HCT116 (cell line): ENCODE data around the gene GRIA1. TPM values are rescaled to one million over a fixed set of nuclear protein-coding genes. Genes with fewer than 3 reads are reported as not detected.

ENCODE experiments used
- ATAC-seq: fragments of 200-7000 bp; cut with Tn5 transposase; 2 replicates; pipeline ENCODE4 v1.9.1; 2020; ENCODE audit warnings: mild to moderate bottlenecking, moderate library complexity
- BruUV-seq: library from RNA; stranded (reverse); fragments of 400-500 nt; replicated peaks from 2 replicates; lab custom pipeline; 2021; lab: Mats Ljungman, UMichigan
- CTCF ChIA-PET: fragments of 300-600 bp; sonication (Branson Sonifier 250); formaldehyde crosslinking; loops from one replicate; lab custom pipeline; 2021; ENCODE audit warnings: antibody characterized with exemption; lab: Charles Lee
- POLR2A ChIA-PET: fragments of 300-600, 350-600 bp; sonication (Branson Sonifier 250); formaldehyde crosslinking; loops from one replicate; lab custom pipeline; 2021; ENCODE audit warnings: antibody characterized with exemption; lab: Charles Lee
- RAD21 ChIA-PET, 2 experiments: fragments of 300-600 bp; sonication (Branson Sonifier 250); formaldehyde crosslinking; loops; one replicate each; lab custom pipeline; 2023; ENCODE audit warnings: low total read pairs in 2 of 2; ENCODE audit not compliant: uncharacterized antibody in 2 of 2, unreplicated experiment in 2 of 2, low non-redundant PET in 1 of 2; lab: Charles Lee
- DNase-seq: peaks from one replicate; pipeline ENCODE4 v3.0.0-alpha.2; 2010; ENCODE audit warnings: low read depth, low spot score
- H2AFZ ChIP-seq: fragments of 200-600 bp; shearing (Covaris generic), sonication (generic); 2 replicates; pipeline ENCODE4 v1.6.1; 2017; ENCODE audit warnings: low read depth, mixed run types, mixed read lengths, antibody characterized with exemption, low read length; ENCODE audit not compliant: poor library complexity, severe bottlenecking
- H3K27ac ChIP-seq: 2 replicates; pipeline ENCODE4 v1.5.1; 2012; ENCODE audit warnings: low read depth, low read length
- H3K27me3 ChIP-seq: fragments of 200-600 bp; sonication (generic); 2 replicates; pipeline ENCODE4 v1.6.1; 2016; ENCODE audit warnings: mixed run types, low read length, mixed read lengths; ENCODE audit not compliant: insufficient read depth
- H3K36me3 ChIP-seq, 2 experiments: fragments of 200-500 bp in 1 of 2; fragments of 200-600 bp in 1 of 2; sonication (Bioruptor generic) in 1 of 2; sonication (generic) in 1 of 2; 2 replicates each; pipeline versions ENCODE4 v1.5.1 to v1.6.1; 2014 to 2016; ENCODE audit warnings: low read length in 2 of 2, inconsistent platforms in 1 of 2, mixed read lengths in 1 of 2, mixed run types in 1 of 2; ENCODE audit not compliant: insufficient read depth in 2 of 2, control insufficient read depth in 1 of 2
- H3K4me1 ChIP-seq, 2 experiments: fragments of 200-600 bp in 1 of 2; sonication (generic) in 1 of 2; 2 replicates each; pipeline versions ENCODE4 v1.5.1 to v1.6.1; 2012 to 2017; ENCODE audit warnings: low read length in 2 of 2, inconsistent platforms in 1 of 2, mild to moderate bottlenecking in 1 of 2, mixed read lengths in 1 of 2, mixed run types in 1 of 2, moderate library complexity in 1 of 2; ENCODE audit not compliant: insufficient read depth in 2 of 2, control insufficient read depth in 1 of 2
- H3K4me2 ChIP-seq: fragments of 200-600 bp; sonication (generic); 2 replicates; pipeline ENCODE4 v1.6.1; 2017; ENCODE audit warnings: mixed run types, low read length, mixed read lengths
- H3K4me3 ChIP-seq, 2 experiments: fragments of 200-600 bp in 1 of 2; sonication (generic) in 1 of 2; replicated peaks in 1 of 2; 2 replicates each; pipeline ENCODE4 v1.5.1; 2011 to 2016; ENCODE audit warnings: low read length in 2 of 2, control low read depth in 1 of 2, low read depth in 1 of 2, mild to moderate bottlenecking in 1 of 2, mixed read lengths in 1 of 2, mixed run types in 1 of 2
- H3K79me2 ChIP-seq: fragments of 200-600 bp; sonication (generic); 2 replicates; pipeline ENCODE4 v1.6.1; 2017; ENCODE audit warnings: mild to moderate bottlenecking, mixed run types, low read length, moderate library complexity, mixed read lengths; ENCODE audit not compliant: insufficient read depth
- H3K9ac ChIP-seq: fragments of 200-600 bp; sonication (generic); 2 replicates; pipeline ENCODE4 v1.6.1; 2016; ENCODE audit warnings: low read length, mixed read lengths
- H3K9me2 ChIP-seq: fragments of 200-600 bp; sonication (generic), shearing (Covaris generic); 2 replicates; pipeline ENCODE4 v1.6.1; 2017; ENCODE audit warnings: mixed run types, mild to moderate bottlenecking, moderate library complexity; ENCODE audit not compliant: insufficient read depth
- H3K9me3 ChIP-seq, 2 experiments: fragments of 200-500 bp in 1 of 2; fragments of 200-600 bp in 1 of 2; sonication (Bioruptor generic) in 1 of 2; sonication (generic) in 1 of 2; 2 replicates each; pipeline ENCODE4 v1.6.1; 2014 to 2017; ENCODE audit warnings: low read length in 2 of 2, mixed read lengths in 2 of 2, inconsistent platforms in 1 of 2, low read depth in 1 of 2, mild to moderate bottlenecking in 1 of 2, mixed run types in 1 of 2, moderate library complexity in 1 of 2; ENCODE audit not compliant: control insufficient read depth in 1 of 2, insufficient read depth in 1 of 2
- H4K20me1 ChIP-seq: fragments of 200-600 bp; sonication (generic), shearing (Covaris generic); 2 replicates; pipeline ENCODE4 v1.6.1; 2017; ENCODE audit warnings: mixed run types, mild to moderate bottlenecking, moderate library complexity; ENCODE audit not compliant: insufficient read depth
- CBX3 ChIP-seq: IDR thresholded peaks from 2 replicates; pipeline ENCODE4 v1.6.1; 2012; ENCODE audit warnings: low read depth
- CEBPB ChIP-seq: IDR thresholded peaks from 2 replicates; pipeline ENCODE4 v1.6.1; 2012; ENCODE audit warnings: low read depth
- ELF1 ChIP-seq: IDR thresholded peaks from 2 replicates; pipeline ENCODE4 v1.6.1; 2012; ENCODE audit warnings: low read depth, borderline replicate concordance
- EZH2 ChIP-seq: fragments of 200-600 bp; sonication (generic); IDR thresholded peaks from 2 replicates; pipeline ENCODE4 v1.6.1; 2017; ENCODE audit warnings: antibody characterized with exemption, mixed run types
- EZH2phosphoT487 ChIP-seq: fragments of 200-600 bp; IDR thresholded peaks from 2 replicates; pipeline ENCODE4 v1.6.1; 2018; ENCODE audit warnings: antibody characterized with exemption, borderline replicate concordance
- FOSL1 ChIP-seq: IDR thresholded peaks from 2 replicates; pipeline ENCODE4 v1.6.1; 2012; ENCODE audit warnings: low read depth
- JUND ChIP-seq: IDR thresholded peaks from 2 replicates; pipeline ENCODE4 v1.6.1; 2012
- RAD21 ChIP-seq: IDR thresholded peaks from 2 replicates; pipeline ENCODE4 v1.6.1; 2012; ENCODE audit warnings: low read depth, mild to moderate bottlenecking
- SIN3A ChIP-seq: IDR thresholded peaks from 2 replicates; pipeline ENCODE4 v1.6.1; 2012; ENCODE audit warnings: low read depth
- SRF ChIP-seq: IDR thresholded peaks from 2 replicates; pipeline ENCODE4 v1.6.1; 2012; ENCODE audit warnings: low read depth
- TCF7L2 ChIP-seq: IDR thresholded peaks from 2 replicates; pipeline ENCODE4 v1.7.0; 2011; ENCODE audit warnings: borderline replicate concordance, inconsistent platforms; ENCODE audit not compliant: insufficient read depth, insufficient read length; ENCODE audit errors: extremely low read depth
- YY1 ChIP-seq: IDR thresholded peaks from 2 replicates; pipeline ENCODE4 v1.6.1; 2011; ENCODE audit warnings: low read length, low read depth, moderate library complexity, mild to moderate bottlenecking; ENCODE audit not compliant: insufficient replicate concordance; ENCODE audit errors: extremely low read depth
- ZFX ChIP-seq: fragments of 450-650 bp; IDR thresholded peaks from 2 replicates; pipeline ENCODE4 v1.6.1; 2017
- ZNF274 ChIP-seq: fragments of 200-500 bp; sonication (Bioruptor generic); IDR thresholded peaks from 2 replicates; pipeline ENCODE4 v1.6.1; 2014; ENCODE audit warnings: mild to moderate bottlenecking, low read depth, low read length, inconsistent platforms
- intact Hi-C: fragments of 100-400 bp; cut with micrococcal nuclease; formaldehyde crosslinking; loops from 2 replicates; pipeline ENCODE4 v1.10.0; 2022
- total RNA-seq: library from RNA; stranded (reverse); gene quantifications from one replicate; pipeline ENCODE4 v1.2.1, GENCODE V29; 2021; ENCODE audit not compliant: unreplicated experiment
- TF ChIP-seq, protein P1 (sequence below), 3 experiments: fragments of 200-600 bp in 1 of 3; sonication (generic) in 1 of 3; IDR thresholded peaks in 2 of 3; conservative IDR thresholded peaks in 1 of 3; 2 replicates each; pipeline ENCODE4 v1.5.1; 2012 to 2017; ENCODE audit warnings: low read depth in 2 of 3, low read length in 2 of 3, antibody characterized with exemption in 1 of 3, borderline replicate concordance in 1 of 3, control low read depth in 1 of 3, mild to moderate bottlenecking in 1 of 3, mixed read lengths in 1 of 3, mixed run types in 1 of 3, moderate library complexity in 1 of 3; ENCODE audit not compliant: insufficient read depth in 1 of 3
- TF ChIP-seq, protein P2 (sequence below): IDR thresholded peaks from 2 replicates; pipeline ENCODE4 v1.6.1; 2012; ENCODE audit warnings: low read depth
- TF ChIP-seq, protein P3 (sequence below): IDR thresholded peaks from 2 replicates; pipeline ENCODE4 v1.6.1; 2012

The GRIA1 gene
- total RNA-seq, 1 experiment from 2014 or later = not detected

DNA sequence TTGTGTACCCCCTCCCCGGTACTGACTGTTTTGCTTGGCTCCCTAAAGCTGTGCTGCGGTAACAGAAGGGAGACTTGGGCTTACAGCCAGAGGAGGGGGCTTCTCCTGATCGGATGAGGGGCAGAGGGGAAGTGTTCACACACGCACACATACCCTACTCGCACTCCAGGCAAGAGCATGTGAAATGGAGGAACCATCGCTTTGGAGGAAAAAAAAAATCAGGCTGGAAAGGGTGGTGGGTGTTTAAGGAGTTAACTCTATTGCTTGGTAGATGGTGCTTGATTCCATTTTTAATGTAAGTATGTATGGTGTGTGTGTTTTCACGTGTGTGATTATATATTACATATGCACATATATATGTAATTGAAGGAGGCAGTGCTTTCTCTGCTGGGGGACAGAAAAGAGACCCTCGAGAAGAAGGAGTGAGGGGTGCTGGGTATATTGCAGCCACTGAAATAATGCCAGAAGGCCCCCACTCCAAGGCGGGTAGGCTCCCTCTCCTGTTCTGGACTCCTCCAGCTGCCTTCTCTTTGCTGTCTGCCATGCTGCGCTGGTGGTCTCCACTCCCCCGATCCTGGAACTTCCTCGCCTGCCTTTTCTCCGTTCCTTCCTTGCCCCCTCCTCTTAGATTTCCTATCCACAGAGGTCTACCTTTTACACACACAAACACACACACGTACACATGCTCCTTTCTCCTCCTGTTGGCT, 721 bp downstream of the GRIA1 start:
- ATAC-seq = no peak
- H3K9ac ChIP-seq = no peak overlapping the region
- intact Hi-C loops = no loop called here
- no peak overlapping the region for H2AFZ ChIP-seq
- H3K27ac ChIP-seq = no peak overlapping the region
- no peaks in the 10 kb centered on the region for H3K4me1 ChIP-seq
- no peak for TF ChIP-seq CEBPB
- TF ChIP-seq ZFX = no peak
- TF ChIP-seq JUND = no peak
- TF ChIP-seq, protein P1, sequence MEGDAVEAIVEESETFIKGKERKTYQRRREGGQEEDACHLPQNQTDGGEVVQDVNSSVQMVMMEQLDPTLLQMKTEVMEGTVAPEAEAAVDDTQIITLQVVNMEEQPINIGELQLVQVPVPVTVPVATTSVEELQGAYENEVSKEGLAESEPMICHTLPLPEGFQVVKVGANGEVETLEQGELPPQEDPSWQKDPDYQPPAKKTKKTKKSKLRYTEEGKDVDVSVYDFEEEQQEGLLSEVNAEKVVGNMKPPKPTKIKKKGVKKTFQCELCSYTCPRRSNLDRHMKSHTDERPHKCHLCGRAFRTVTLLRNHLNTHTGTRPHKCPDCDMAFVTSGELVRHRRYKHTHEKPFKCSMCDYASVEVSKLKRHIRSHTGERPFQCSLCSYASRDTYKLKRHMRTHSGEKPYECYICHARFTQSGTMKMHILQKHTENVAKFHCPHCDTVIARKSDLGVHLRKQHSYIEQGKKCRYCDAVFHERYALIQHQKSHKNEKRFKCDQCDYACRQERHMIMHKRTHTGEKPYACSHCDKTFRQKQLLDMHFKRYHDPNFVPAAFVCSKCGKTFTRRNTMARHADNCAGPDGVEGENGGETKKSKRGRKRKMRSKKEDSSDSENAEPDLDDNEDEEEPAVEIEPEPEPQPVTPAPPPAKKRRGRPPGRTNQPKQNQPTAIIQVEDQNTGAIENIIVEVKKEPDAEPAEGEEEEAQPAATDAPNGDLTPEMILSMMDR (IDR thresholded peaks at IDR 0.05 in 2 of 3, conservative IDR thresholded peaks at IDR 0.05 in 1 of 3; ENCODE audit: borderline replicate concordance in 1 of 3, insufficient read depth in 1 of 3, low read depth in 2 of 3, low read length in 2 of 3) = no peak
- TF ChIP-seq EZH2phosphoT487 = no peak
- no peak for TF ChIP-seq TCF7L2
- TF ChIP-seq FOSL1 = no peak
- TF ChIP-seq YY1 = no peak
- no peak for TF ChIP-seq ELF1
- TF ChIP-seq, protein P2, sequence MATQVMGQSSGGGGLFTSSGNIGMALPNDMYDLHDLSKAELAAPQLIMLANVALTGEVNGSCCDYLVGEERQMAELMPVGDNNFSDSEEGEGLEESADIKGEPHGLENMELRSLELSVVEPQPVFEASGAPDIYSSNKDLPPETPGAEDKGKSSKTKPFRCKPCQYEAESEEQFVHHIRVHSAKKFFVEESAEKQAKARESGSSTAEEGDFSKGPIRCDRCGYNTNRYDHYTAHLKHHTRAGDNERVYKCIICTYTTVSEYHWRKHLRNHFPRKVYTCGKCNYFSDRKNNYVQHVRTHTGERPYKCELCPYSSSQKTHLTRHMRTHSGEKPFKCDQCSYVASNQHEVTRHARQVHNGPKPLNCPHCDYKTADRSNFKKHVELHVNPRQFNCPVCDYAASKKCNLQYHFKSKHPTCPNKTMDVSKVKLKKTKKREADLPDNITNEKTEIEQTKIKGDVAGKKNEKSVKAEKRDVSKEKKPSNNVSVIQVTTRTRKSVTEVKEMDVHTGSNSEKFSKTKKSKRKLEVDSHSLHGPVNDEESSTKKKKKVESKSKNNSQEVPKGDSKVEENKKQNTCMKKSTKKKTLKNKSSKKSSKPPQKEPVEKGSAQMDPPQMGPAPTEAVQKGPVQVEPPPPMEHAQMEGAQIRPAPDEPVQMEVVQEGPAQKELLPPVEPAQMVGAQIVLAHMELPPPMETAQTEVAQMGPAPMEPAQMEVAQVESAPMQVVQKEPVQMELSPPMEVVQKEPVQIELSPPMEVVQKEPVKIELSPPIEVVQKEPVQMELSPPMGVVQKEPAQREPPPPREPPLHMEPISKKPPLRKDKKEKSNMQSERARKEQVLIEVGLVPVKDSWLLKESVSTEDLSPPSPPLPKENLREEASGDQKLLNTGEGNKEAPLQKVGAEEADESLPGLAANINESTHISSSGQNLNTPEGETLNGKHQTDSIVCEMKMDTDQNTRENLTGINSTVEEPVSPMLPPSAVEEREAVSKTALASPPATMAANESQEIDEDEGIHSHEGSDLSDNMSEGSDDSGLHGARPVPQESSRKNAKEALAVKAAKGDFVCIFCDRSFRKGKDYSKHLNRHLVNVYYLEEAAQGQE = no peak
- TF ChIP-seq, protein P3, sequence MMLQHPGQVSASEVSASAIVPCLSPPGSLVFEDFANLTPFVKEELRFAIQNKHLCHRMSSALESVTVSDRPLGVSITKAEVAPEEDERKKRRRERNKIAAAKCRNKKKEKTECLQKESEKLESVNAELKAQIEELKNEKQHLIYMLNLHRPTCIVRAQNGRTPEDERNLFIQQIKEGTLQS = no peak
- TF ChIP-seq EZH2 = no peak
- TF ChIP-seq ZNF274 = no peak
- no peak for TF ChIP-seq SIN3A
- TF ChIP-seq SRF = no peak
- TF ChIP-seq RAD21 = no peak
- no peak for TF ChIP-seq CBX3
- TF ChIP-seq, all 23 proteins: peak for 0
- H4K20me1 ChIP-seq = no peaks in the 10 kb centered on the region
- no TSS peak for BruUV-seq
- H3K27me3 ChIP-seq = peaks cover 84% of the 10 kb centered on the region
- H3K9me2 ChIP-seq = no peaks in the 10 kb centered on the region
- no peaks in the 10 kb centered on the region for H3K36me3 ChIP-seq
- H3K4me3 ChIP-seq = no peak overlapping the region
- H3K9me3 ChIP-seq = no peaks in the 10 kb centered on the region
- DNase-seq = no peak
- ChIA-PET RAD21 (no interaction called here), POLR2A (no interaction called here), CTCF (no interaction called here)
- H3K79me2 ChIP-seq = no peaks in the 10 kb centered on the region
- no peak overlapping the region for H3K4me2 ChIP-seq
